GM20000 (cell line): ENCODE measurements around the gene TCAP.

ENCODE experiments used
- DNase-seq: peaks from one replicate; pipeline ENCODE4 v3.0.0; 2012; ENCODE audit warnings: low spot score
- CTCF ChIP-seq: IDR thresholded peaks from 2 replicates; pipeline ENCODE4 v1.5.1; 2012; ENCODE audit warnings: mild to moderate bottlenecking, control low read depth; ENCODE audit errors: extremely low read depth, missing control alignments

Gene TCAP

GRCh38 chr17:39638317-39638716 lies 26.8 kb upstream of the TCAP start:
- TF ChIP-seq CTCF, result no peak
- DNase-seq, result no peak

- no peak for TF ChIP-seq CTCF
- no peak for DNase-seq
Observed at GRCh38 chr17:39639043-39639442, 26.1 kb upstream of the TCAP start.

GRCh38 chr17:39639566-39640458 lies 25.3 kb upstream of the TCAP start:
- TF ChIP-seq CTCF, result no peak

GRCh38 chr17:39640591-39641031 lies 24.5 kb upstream of the TCAP start:
- TF ChIP-seq CTCF, result no peak
- DNase-seq, result no peak

More at GRCh38 chr17:39639566-39640458, 25.3 kb upstream of the TCAP start:
- DNase-seq, result no peak

GRCh38 chr17:39641097-39641496 lies 24.1 kb upstream of the TCAP start:
- TF ChIP-seq CTCF, result no peak
- no peak for DNase-seq

- TF ChIP-seq CTCF, result no peak
- DNase-seq, result no peak
Observed at GRCh38 chr17:39641883-39642282, 23.3 kb upstream of the TCAP start.

- DNase-seq, result no peak
- TF ChIP-seq CTCF, result no peak
Observed at GRCh38 chr17:39642291-39643074, 22.7 kb upstream of the TCAP start.
